IPS-NIHi7 (cell line): ENCODE results near the gene COA1.
"Not testable (repeated sequence)": the region's sequence is repeated elsewhere in the genome, so short reads cannot be mapped to it uniquely, and the experiment has no call there.

Source experiments
- DNase-seq: peaks from one replicate; pipeline ENCODE4 v3.0.0; 2012; ENCODE audit warnings: mixed read lengths; ENCODE audit errors: extremely low spot score

The COA1 gene

DNA sequence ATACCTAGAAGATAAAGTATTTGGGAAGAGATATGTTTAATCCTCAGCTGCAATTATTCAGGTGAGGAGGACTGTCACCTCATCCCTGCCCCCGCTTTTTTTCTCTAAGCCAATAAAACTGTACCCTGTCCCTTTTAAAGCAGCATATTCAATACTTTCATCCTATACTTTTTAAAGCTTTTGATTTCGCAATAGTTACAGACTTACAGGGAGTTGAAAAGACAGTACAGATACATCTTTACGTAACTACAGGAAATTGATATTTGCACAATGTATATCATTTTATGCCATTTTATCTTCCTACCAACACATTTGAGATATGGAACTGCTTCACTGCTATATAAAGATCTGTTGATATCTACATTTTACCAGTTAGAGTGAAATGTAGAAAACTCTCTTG is 98.8 kb downstream of the COA1 start:
- no peak for DNase-seq

DNA sequence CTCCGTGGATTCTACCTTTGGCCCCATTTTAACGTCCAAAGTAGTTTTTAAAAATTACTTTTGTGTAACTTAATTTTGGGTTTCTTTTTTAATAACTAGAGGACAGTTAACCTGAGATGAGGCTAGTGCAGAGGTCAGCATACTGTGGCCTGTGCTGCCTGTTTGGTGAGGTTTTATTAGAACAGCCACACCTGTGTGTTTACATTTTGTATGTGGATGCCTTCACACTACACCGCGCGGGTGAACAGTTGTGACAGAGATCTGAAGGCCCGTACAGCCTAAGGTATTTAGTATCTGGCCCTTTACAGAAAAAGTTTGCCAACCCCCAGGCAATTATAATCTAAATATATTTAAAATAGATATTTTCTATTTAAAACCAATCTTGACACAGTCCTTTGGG is 99.5 kb downstream of the COA1 start:
- DNase-seq = no peak

DNA sequence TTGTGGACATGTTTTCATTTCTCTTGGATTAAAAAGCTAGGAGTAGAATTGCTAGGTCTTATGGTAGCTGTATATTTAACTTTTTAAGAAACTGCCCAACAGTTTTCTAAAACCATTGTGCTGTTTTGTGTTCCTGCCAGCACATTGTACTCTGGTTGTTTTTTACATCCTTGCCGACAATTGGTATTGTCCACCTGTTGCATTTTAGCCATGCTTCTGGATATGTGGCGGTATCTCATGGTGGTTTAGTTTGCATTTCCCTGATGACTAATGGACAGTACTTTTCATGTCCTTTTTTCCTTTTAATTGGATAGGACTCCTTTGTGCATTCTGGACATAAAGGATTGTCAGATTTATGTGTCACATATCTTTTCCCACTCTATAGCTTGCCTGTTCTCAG is 100.9 kb downstream of the COA1 start:
- no peak for DNase-seq

DNA sequence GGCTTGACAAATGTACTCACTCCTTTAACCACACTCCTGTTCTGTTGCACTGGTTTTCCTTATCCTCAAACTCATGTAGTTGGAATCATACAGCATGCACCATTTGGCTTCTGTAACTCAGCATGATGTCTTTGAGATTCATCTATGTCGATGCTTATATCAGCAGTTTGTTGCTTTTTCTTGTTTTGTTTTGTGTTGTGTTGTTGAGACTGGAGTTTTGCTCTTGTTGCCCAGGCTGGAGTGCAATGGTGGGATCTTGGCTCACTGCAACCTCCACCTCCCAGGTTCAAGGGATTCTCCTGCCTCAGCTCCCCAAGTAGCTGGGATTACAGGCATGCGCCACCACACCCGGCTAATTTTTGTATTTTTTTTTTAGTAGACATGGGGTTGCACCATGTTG is 101.5 kb downstream of the COA1 start:
- DNase-seq = not testable (repeated sequence)

DNA sequence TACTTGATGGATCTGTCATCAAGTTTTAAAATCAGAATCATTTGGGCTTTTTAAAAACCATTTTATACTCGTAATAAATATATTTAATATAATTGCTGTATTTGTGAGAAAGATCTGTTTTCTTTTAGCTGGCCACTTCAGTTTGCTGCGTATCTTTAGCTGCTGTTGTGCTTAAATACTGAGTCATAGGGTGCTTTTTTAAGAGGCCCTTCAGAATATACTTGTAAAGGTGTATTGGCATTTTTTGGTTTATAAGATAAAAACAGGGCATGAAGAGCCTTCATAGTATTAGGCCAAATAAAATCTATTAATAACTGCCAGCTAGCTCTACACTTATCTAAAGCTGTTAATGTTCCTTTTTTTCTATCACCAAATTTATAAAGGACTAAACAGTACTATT is 102.6 kb downstream of the COA1 start:
- no peak for DNase-seq

DNA sequence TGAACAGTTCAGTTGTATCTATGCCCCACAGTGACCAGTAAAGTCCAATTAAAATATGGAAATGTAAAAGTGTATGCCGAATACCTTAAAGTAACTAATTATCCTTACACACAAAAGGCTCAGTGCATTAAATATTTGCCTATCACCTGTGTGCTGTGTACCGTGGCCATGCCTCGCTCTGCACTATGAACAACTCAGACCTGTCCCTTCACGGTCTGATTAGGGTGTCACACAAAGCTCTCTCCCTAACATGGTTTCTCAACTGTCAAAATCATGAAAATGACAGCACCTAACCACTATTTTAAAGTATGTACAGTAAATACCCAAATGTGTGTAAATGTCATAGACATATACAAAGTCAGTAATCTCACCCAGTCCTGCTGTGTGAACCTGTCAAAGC is 103.3 kb downstream of the COA1 start:
- no peak for DNase-seq

DNA sequence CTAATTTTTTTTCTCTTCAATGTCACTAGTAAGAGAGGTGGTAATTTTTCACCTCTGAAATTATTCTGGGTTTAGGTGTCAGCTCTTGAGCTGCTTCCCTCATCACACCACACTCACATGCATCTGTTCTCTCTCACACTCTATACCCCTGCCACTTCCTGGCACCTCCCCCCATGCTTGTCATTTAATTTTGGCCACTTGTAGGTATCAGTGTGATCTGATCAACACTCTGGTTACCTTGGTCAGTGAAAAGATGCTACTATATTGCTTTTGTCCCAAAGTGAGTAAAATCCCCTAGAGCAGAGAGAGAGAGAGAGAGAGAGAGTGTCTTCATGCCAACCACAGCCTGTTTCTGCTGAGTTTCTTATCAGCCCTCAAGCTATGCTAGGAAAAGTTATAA is 103.9 kb downstream of the COA1 start:
- DNase-seq = no peak

DNA sequence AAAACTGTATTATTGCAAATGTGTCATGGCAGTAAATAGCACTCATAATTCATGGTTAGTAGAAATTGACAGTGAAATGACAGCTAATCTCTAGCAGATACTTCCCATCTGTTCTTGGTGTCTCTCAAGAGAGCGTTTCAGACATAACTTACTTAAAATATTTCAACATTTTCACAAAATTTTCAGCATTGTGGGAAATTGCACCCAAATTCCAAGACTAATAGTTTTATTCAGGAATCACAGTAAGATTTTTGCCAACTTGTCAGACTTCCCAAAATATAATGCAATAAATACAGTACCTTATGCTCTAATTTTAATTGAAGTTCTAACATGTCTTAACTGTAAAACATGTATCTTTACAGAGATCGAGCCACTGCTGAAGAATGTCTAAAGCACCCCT is 105.2 kb downstream of the COA1 start:
- DNase-seq = no peak

DNA sequence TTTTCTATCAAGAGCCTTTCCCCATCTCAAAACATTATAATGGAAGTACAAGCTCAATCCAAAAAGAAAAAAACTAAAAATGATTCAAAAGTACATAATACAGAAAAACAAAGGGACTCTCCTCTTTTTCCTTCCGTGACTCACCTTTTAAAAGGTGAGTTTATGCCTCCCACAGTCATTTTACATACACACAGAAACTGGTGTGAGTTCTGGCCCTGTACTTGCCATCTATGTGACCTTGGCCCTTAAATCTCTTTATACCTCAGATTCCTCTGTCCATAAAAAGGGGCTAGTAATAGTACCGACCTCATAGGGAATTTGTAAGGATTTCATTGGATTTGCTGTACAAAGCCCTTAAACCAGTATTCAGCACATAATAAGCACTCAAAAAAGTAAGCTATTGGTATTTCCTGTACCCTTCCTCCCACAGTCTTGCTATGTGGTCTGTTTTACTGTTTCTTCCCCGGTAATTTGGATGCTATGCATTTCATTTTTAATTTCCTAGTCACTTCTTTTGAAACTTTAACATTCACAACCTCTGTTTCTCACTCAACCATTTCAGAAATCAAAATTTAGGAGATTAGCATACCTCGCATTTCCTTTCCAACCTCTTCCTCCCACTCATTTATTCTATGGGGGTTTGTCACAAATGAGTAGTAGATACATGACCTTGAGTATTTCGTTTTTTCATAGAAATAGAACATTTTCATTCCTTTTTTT is 107.4 kb downstream of the COA1 start:
- no peak for DNase-seq

DNA sequence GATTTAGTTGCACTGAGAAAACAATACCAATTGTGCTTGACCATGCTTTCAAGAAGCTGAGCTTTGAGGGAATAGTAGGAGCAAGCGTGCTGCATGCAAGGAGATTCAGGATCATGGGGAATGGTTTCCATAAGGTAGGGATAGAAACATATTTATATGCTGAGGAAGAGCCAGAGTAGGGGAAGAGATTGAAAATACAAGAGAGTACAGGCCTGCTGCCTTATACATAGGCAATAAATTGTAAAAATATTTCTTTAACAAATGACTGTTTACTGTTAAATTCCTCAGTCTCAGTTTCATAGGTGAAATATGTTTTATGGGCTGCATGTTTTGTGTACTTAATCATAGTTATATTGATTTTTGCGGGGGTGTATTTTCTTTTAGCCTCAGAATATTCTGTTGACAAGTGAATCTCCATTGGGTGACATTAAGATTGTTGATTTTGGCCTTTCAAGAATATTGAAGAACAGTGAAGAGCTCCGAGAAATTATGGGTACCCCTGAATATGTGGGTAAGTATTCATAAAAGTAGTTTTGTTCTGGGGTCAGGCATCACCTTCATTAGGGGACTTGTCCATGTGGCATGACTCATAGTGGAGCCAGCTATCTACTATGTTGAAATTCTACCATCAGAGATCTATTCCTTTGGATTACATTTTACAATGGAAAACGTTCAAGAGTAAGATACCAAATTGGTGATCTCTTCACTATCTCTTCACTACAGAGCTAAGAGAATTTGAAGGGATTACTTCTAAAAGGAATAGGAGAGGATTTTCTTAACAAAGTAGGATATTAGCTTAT is 109.9 kb downstream of the COA1 start:
- DNase-seq = no peak

DNA sequence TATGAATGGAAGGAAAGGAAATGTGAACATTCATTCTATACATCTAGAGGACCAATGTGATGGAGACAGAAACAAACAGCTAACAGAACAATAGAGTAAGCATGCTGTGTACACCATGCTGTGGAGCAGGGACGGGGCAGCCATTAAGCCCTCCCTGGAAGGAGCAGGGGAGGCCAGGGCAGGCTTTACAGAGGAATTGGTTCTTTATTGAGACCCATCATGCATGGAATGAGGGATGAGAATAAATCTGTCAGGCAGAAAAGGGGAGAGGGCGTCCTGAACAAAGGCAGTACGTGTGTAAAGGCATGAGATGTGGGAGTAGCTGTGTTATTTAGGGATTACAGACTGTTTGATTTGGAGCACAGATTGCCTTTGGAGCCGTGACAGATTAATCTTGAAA is 111.2 kb downstream of the COA1 start:
- DNase-seq = no peak

DNA sequence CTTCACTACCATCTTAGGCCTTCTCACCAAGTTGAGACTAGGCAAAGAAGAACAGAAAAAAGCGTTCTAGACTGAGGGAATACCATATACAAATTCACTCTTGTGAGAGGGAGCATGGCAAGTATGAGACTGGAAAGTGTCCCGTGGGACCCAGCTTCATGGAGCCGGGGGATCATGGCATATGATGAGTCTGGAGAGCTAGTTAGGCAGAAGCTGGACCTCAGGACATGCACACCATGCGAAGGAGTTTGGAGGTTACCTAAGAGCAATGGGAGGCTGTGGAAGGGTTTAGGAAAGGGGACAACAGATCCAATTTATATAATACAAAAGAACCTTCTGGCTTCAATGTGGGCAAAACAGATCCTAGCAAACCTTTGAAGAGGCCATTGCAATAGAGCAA is 112.3 kb downstream of the COA1 start:
- DNase-seq = no peak

DNA sequence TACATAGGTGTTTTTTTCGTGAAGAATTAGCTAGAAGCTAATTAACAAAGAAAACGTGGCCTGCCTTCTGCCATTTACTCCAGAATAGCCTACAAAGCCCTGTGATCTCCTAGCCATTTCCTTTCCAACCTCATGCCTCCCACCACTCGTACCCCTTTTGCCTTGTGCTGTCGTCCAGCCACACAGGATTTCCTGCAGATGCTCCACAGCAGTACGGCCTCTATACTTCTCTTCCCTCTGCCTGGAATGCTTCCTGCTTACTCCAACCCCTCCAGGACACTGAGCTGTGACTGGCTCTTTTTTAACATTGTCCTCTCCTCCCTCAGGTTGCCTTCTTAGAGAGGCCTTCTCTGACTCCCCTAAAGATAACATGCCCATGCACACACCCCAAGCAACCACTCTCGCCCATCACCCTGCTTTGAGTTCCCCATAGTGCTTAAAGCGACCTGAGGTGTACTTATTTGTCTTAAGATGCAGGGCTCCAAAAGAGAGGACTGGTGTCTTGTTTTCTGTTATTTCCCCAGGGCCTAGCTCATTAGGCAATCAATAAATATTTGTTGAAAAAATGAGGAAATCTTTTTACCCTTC is 113.7 kb downstream of the COA1 start:
- no peak for DNase-seq

DNA sequence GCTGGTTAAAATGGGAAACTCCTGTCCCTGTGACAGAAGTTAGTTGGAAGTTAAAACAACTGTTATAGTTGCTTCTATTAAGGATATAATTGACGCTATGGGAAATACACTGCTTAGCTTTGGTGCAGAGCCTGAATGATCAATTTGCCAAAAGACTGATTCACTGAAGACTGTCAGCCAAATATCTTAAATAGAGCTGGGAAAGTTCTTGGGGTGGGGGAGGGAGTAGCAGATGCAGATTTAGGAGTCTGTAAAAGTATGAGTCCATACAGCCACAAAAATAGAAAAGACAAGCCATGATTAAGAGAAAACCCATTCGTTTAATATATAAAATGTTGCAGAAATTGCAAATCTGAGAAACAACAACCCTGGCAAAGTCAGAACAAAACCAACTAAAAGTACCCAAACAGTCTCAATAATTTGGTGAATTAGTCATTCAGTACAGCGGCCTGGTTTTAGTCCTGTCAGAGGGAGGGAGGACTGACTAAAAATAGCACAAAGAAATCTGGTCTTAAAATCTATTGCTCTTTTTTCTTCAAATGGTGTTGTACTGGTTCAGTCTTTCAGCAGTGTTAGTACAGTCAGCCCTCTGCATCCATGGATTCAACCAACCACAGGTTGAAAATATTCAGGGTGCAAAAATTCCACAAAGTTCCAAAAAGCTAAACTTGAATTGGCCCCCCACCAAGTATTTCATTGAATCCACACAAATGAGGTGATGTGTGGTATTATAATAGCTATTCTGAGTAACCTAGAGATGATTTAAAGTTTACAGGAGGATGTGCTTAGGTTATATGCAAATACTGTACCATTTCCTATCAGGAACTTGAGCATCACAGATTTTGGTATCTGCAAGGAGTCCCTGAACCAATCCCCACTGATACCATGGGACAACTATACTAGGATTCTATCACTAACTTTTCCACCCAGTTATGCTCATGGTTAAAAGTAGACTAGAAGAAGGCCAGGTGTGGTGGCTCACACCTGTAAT is 116.4 kb downstream of the COA1 start:
- DNase-seq = no peak

DNA sequence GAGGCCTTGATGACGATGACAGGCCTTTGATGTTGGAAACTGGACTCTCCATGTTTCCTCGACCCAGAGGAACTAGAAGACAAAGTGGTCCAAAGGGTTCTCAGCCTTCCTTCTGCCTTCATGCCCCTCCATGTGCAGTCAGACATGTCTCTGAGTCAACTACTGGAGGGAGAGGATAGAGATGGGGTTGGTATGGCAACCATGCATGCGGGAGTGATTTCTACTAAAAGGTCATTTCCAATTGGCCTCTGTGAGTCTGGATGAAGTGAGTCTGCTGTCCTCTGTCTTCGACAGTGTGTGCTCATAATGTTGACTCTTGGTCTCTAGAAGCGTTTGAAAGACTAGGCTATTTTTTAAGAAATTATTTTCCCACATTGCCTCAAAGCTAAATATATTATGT is 117.2 kb downstream of the COA1 start:
- no peak for DNase-seq

DNA sequence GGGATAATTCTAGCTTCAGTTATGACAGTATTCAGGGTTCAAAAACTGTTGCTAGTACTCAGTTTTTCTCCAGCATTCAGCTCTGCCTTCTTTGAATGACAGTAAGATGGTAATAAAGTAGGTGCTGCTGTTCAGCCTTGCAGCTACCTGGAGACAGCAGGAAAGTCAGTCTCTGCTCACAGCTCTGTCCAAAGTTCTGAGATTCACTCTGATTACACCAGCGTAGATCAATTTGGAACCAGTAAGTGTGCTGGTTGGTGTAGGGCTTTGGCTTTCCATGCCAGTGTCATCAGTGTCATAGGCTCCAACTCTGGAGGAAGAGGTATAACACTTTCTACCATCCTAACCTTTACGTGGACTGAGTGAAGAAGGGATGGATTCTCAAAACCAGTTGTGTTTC is 120.2 kb downstream of the COA1 start:
- DNase-seq = no peak

DNA sequence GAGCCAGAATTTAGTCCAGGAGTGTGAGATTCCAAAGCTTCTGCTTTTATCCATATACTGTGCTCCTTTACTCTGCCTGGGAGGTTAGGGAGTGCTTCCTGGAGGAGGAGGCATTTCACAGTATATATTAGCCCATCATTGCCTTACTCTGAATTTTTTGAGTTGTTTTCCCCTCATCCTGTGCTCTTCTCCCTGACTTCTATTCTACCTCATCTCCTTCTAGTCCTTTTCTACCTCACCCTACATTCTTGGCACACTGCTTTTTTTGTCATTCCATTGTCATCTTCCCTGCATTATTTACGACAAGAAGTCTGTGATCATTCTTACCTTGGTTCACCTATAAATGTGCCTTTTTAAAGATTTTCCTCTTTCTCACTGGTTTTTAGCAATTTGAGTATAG is 125.1 kb downstream of the COA1 start:
- DNase-seq = no peak

DNA sequence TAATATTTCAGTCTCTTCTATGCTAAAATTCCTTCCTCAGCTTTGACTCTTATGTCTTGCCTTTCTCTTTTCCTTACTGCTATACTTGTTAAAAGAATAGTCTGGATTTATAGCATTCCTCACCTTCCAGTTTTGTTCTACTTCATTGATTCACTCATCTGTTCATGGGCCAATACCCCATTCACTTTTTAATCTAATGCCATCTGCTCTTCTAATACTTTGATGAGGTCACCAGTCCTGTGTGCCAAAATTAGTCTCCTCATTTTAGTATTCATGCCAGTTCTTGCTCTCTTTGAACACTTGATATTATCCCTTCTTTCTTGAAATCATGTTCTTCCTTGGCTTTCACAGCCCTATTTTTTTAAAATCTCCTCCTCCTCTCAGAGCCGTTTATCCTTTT is 127.1 kb downstream of the COA1 start:
- no peak for DNase-seq

DNA sequence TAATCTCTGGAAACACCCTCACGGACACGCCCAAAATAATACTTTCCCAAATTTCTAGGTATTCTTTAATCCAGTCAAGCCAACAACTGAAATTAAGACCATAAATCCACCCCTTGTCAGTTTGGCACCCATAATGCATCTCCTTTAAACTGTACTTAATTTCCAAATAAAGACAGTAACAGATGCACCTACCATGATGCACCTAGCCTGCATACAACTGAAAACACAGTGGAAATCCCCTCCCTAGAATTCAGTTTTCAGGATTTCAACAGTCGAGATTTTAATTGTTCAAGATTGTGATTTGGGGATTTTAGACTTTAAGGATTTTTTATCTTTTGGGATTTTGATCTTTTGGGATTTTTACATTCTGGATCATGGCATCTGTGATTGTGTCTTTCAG is 129.3 kb downstream of the COA1 start:
- DNase-seq = no peak

DNA sequence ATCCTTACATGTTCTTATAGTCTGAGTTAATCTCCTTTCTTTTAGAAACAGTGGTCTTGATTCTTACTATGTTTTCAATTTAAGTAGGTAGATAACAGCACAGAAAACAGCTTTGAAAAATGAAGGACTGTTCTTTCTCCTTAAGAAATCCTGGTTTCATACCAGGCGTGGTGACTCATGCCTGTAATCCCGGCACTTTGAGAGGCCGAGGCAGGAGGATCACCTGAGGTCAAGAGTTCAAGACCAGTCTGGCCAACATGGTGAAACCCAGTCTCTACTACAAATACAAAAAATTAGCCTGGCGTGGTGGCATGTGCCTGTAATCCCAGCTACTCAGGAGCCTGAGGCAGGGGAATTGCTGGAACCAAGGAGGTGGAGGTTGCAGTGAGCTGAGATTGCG is 132.9 kb downstream of the COA1 start:
- not testable (repeated sequence) for DNase-seq

DNA sequence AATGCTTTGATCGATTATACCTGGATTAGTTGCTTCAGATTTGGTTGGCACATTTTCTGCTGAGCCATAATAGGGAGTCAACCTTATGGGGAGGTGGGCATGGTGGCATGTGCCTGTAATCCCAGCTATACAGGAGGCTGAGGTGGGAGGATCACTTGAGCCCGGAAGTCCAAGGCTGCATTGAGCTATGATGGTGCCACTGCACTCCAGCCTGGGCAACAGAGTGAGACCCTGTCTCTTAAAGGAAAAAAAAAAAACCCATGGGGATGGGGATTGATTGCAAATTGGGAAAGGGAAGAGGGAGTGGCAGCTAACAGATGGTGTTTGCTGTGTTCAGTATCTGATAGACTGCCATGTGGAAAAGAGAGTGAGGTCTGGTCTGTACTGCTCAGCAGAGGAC is 135.3 kb downstream of the COA1 start:
- no peak for DNase-seq

DNA sequence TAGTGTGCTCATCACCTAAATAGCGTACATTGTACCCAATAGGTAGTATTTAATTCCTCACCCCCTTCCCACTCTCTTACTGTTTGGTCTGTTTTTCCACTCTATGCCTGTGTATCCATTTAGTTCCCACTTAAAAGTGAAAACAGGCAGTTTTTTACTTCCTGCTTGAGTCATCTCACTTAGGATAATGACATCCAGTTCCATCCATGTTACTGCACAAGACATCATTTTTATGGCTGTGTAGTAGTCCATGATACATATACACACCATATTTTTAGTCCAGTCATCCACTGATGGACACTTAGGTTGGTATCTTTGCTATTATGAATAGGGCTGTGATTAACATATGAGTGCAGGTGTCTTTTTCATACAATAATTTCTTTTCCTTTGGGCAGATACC is 136.3 kb downstream of the COA1 start:
- no peak for DNase-seq
